Erythroblast (primary cell): ENCODE results near the gene TRIM60.
A peak's percentile ranks its signal among the peaks of the same experiment; 100 is the strongest.
"Not testable (repeated sequence)": the region's sequence is repeated elsewhere in the genome, so short reads cannot be mapped to it uniquely, and the experiment has no call there.

ENCODE experiments used
- DNase-seq, 2 experiments: peaks; one replicate each; lab custom pipeline; 2025; lab: John Stamatoyannopoulos, UW
- GATA1 ChIP-seq: IDR thresholded peaks from 2 replicates; pipeline ENCODE4 v1.6.1; 2011; ENCODE audit warnings: low read depth, mild to moderate bottlenecking, control low read depth, low read length, moderate library complexity
- POLR2A ChIP-seq: IDR thresholded peaks from 2 replicates; pipeline ENCODE4 v1.6.1; 2011; ENCODE audit warnings: mild to moderate bottlenecking, low read length

The TRIM60 gene

GRCh38 chr4:165079476-165079875 is 47.7 kb downstream of the TRIM60 start:
- TF ChIP-seq POLR2A (no peak), GATA1 (no peak)
- DNase-seq = peak in 1 of 2 experiments; percentile 13

GRCh38 chr4:165084787-165085186 is 53.0 kb downstream of the TRIM60 start:
- not testable (repeated sequence) for DNase-seq

- TF ChIP-seq POLR2A = no peak
- TF ChIP-seq GATA1 = no peak
- DNase-seq = no peak
Observed at GRCh38 chr4:165085946-165086345, 54.1 kb downstream of the TRIM60 start.

GRCh38 chr4:165088366-165088765 is 56.6 kb downstream of the TRIM60 start:
- TF ChIP-seq GATA1 (no peak), POLR2A (no peak)

More at GRCh38 chr4:165088366-165088765, 56.6 kb downstream of the TRIM60 start:
- DNase-seq = no peak
